Measurements from ENCODE around the gene RB1.

Gene RB1

GRCh38 chr13:48260970-48261369 is 42.6 kb upstream of the RB1 start:
- no peak for DNase-seq (ENCODE audit: low read depth)
- H3K4me3 ChIP-seq (ENCODE audit: low read depth, low read length), result no peak overlapping the region
- TF ChIP-seq POLR2A (IDR thresholded peaks at IDR 0.05; ENCODE audit: extremely low read depth, insufficient read length), result no peak
- TF ChIP-seq MYC (IDR thresholded peaks at IDR 0.05; ENCODE audit: low read depth, low read length), result no peak
- TF ChIP-seq, protein P1, sequence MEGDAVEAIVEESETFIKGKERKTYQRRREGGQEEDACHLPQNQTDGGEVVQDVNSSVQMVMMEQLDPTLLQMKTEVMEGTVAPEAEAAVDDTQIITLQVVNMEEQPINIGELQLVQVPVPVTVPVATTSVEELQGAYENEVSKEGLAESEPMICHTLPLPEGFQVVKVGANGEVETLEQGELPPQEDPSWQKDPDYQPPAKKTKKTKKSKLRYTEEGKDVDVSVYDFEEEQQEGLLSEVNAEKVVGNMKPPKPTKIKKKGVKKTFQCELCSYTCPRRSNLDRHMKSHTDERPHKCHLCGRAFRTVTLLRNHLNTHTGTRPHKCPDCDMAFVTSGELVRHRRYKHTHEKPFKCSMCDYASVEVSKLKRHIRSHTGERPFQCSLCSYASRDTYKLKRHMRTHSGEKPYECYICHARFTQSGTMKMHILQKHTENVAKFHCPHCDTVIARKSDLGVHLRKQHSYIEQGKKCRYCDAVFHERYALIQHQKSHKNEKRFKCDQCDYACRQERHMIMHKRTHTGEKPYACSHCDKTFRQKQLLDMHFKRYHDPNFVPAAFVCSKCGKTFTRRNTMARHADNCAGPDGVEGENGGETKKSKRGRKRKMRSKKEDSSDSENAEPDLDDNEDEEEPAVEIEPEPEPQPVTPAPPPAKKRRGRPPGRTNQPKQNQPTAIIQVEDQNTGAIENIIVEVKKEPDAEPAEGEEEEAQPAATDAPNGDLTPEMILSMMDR (IDR thresholded peaks at IDR 0.05; ENCODE audit: low read depth, low read length), result no peak
- TF ChIP-seq, protein P2, sequence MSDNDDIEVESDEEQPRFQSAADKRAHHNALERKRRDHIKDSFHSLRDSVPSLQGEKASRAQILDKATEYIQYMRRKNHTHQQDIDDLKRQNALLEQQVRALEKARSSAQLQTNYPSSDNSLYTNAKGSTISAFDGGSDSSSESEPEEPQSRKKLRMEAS (IDR thresholded peaks at IDR 0.05; ENCODE audit: low read depth, low read length), result no peak

DNA sequence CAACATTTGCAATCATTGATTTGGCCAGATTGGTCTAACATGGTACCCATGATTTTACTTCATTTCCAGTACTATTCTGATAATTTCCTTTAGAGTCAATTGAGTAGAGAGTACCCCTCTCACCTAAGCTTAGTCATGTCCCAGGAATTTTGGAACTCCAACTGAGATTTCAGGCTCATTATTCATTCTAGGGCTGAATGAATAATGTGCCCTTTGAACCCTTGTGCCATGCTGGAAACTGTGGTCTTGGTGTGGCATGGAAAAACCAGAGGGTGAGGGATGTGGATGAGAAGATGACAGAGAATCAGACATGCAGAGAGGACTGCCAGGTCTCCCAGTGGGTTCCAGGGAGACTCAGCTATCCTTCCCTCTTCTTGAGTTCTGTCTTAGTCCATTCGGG is 40.4 kb upstream of the RB1 start:
- no peak overlapping the region for H3K4me3 ChIP-seq (ENCODE audit: low read depth, low read length)
- TF ChIP-seq POLR2A (IDR thresholded peaks at IDR 0.05; ENCODE audit: extremely low read depth, insufficient read length), result no peak
- TF ChIP-seq, protein P1 (IDR thresholded peaks at IDR 0.05; ENCODE audit: low read depth, low read length), result no peak
- TF ChIP-seq MYC (IDR thresholded peaks at IDR 0.05; ENCODE audit: low read depth, low read length), result no peak
- TF ChIP-seq, protein P2 (IDR thresholded peaks at IDR 0.05; ENCODE audit: low read depth, low read length), result no peak
- no peak for DNase-seq (ENCODE audit: low read depth)

GRCh38 chr13:48264058-48264457 is 39.5 kb upstream of the RB1 start:
- DNase-seq (ENCODE audit: low read depth), result no peak
- TF ChIP-seq, protein P1 (IDR thresholded peaks at IDR 0.05; ENCODE audit: low read depth, low read length), result no peak
- no peak for TF ChIP-seq POLR2A (IDR thresholded peaks at IDR 0.05; ENCODE audit: extremely low read depth, insufficient read length)
- no peak for TF ChIP-seq MYC (IDR thresholded peaks at IDR 0.05; ENCODE audit: low read depth, low read length)
- TF ChIP-seq, protein P2 (IDR thresholded peaks at IDR 0.05; ENCODE audit: low read depth, low read length), result no peak
- H3K4me3 ChIP-seq (ENCODE audit: low read depth, low read length), result no peak overlapping the region

- H3K4me3 ChIP-seq (ENCODE audit: low read depth, low read length), result no peak overlapping the region
- no peak for DNase-seq (ENCODE audit: low read depth)
- no peak for TF ChIP-seq MYC (IDR thresholded peaks at IDR 0.05; ENCODE audit: low read depth, low read length)
- TF ChIP-seq, protein P2 (IDR thresholded peaks at IDR 0.05; ENCODE audit: low read depth, low read length), result no peak
- TF ChIP-seq POLR2A (IDR thresholded peaks at IDR 0.05; ENCODE audit: extremely low read depth, insufficient read length), result no peak
- TF ChIP-seq, protein P1 (IDR thresholded peaks at IDR 0.05; ENCODE audit: low read depth, low read length), result no peak
Measured at GRCh38 chr13:48265217-48265815, 38.2 kb upstream of the RB1 start.

DNA sequence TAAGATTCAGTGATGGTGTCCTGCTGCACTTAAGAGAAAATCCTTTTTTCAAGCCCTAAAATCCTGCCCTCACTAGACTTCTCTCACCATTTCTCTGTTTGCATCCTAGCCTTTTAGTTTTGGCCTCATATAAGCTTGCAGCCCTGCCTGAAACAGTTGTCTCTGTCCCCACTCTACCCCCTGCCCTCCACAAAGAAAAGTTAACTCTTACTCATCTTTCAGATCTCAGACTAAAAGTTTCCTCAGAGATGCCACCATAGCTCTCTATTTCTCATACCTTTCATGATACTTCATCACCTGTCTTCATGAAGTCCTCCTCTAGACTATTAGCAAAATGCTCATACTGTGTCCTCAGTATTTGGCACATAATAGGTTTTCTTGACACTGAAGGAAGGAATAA is 37.4 kb upstream of the RB1 start:
- TF ChIP-seq, protein P1 (IDR thresholded peaks at IDR 0.05; ENCODE audit: low read depth, low read length), result no peak
- DNase-seq (ENCODE audit: low read depth), result no peak
- no peak overlapping the region for H3K4me3 ChIP-seq (ENCODE audit: low read depth, low read length)
